Stromal cell of bone marrow (primary cell): ENCODE results near the gene IPO9.
A peak's percentile ranks its signal among the peaks of the same experiment; 100 is the strongest.

ENCODE experiments used
- DNase-seq: peaks from one replicate; pipeline ENCODE4 v3.0.0-alpha.2; 2012; ENCODE audit warnings: low read depth

The IPO9 gene

GRCh38 chr1:201828820-201829774, at the start of gene IPO9:
IPO9 (plus strand) TSS chr1:201829157; CDS start chr1:201829210, 53 bp downstream.
- peak; percentile 84 for DNase-seq

- DNase-seq: no peak
Observed at GRCh38 chr1:201779351-201779880, 49.5 kb upstream of the IPO9 start.

GRCh38 chr1:201780952-201781351, 48.0 kb upstream of the IPO9 start:
- no peak for DNase-seq

GRCh38 chr1:201781437-201781836, 47.5 kb upstream of the IPO9 start:
- no peak for DNase-seq

GRCh38 chr1:201782353-201782752, 46.6 kb upstream of the IPO9 start:
- DNase-seq: no peak

GRCh38 chr1:201783058-201783457, 45.9 kb upstream of the IPO9 start:
- DNase-seq: no peak

- DNase-seq: no peak
Observed at GRCh38 chr1:201783572-201783971, 45.4 kb upstream of the IPO9 start.

GRCh38 chr1:201785291-201785690, 43.7 kb upstream of the IPO9 start:
- no peak for DNase-seq

GRCh38 chr1:201786824-201787223, 42.1 kb upstream of the IPO9 start:
- no peak for DNase-seq

- DNase-seq: no peak
Observed at GRCh38 chr1:201788296-201788695, 40.7 kb upstream of the IPO9 start.

GRCh38 chr1:201789245-201789644, 39.7 kb upstream of the IPO9 start:
- DNase-seq: no peak

GRCh38 chr1:201790261-201790660, 38.7 kb upstream of the IPO9 start:
- peak; percentile 73 for DNase-seq

- DNase-seq: no peak
Observed at GRCh38 chr1:201791051-201791778, 37.7 kb upstream of the IPO9 start.

GRCh38 chr1:201791779-201792173, 37.2 kb upstream of the IPO9 start:
- peak; percentile 50 for DNase-seq

GRCh38 chr1:201792534-201793305, 36.2 kb upstream of the IPO9 start:
- peak; percentile 75 for DNase-seq

- DNase-seq: no peak
Observed at GRCh38 chr1:201793306-201793925, 35.5 kb upstream of the IPO9 start.

- DNase-seq: no peak
Observed at GRCh38 chr1:201795066-201795465, 33.9 kb upstream of the IPO9 start.

GRCh38 chr1:201800246-201800645, 28.7 kb upstream of the IPO9 start:
- DNase-seq: no peak

- DNase-seq: no peak
Observed at GRCh38 chr1:201806801-201807200, 22.2 kb upstream of the IPO9 start.

GRCh38 chr1:201807958-201808632, 20.9 kb upstream of the IPO9 start:
- DNase-seq: no peak

- DNase-seq: no peak
Observed at GRCh38 chr1:201808633-201808990, 20.3 kb upstream of the IPO9 start.
